Gastrocnemius medialis (tissue), 4 donors: Measurements from ENCODE around the gene MRPL48. TPM values are rescaled to one million over a fixed set of nuclear protein-coding genes. Genes with fewer than 3 reads are reported as not detected.

Experiments
- ATAC-seq, 2 donors: fragments of 150-250 bp; one replicate each; pipeline ENCODE4 v1.9.1; 2016
- DNase-seq, 2 donors: peaks; one replicate each; pipeline ENCODE4 v3.0.0-alpha.2; 2019
- H3K27ac ChIP-seq, 4 donors: fragments of 200-600 bp; sonication (generic); 1 replicate in 1 of 4; 2 replicates in 3 of 4; pipeline ENCODE4 v1.5.1; 2016 to 2018; ENCODE audit warnings: mild to moderate bottlenecking in 2 of 4, moderate library complexity in 1 of 4
- H3K27me3 ChIP-seq, 3 donors: fragments of 200-600 bp; sonication (generic) in 2 of 3; 1 replicate in 1 of 3; 2 replicates in 2 of 3; pipeline versions ENCODE4 v1.5.1 to v1.6.0; 2016 to 2019; ENCODE audit warnings: mild to moderate bottlenecking in 1 of 3, moderate library complexity in 1 of 3
- H3K36me3 ChIP-seq, 2 donors: fragments of 200-600 bp; sonication (generic) in 1 of 2; one replicate each; pipeline ENCODE4 v1.5.1; 2017 to 2018
- H3K4me1 ChIP-seq, 2 donors: fragments of 200-600 bp; sonication (generic) in 1 of 2; one replicate each; pipeline ENCODE4 v1.5.1; 2016 to 2017; ENCODE audit warnings: mild to moderate bottlenecking in 2 of 2
- H3K4me3 ChIP-seq, 4 donors: fragments of 200-600 bp; sonication (generic) in 3 of 4; 1 replicate in 1 of 4; 2 replicates in 3 of 4; pipeline ENCODE4 v1.5.1; 2016 to 2019; ENCODE audit warnings: mild to moderate bottlenecking in 2 of 4
- H3K9me3 ChIP-seq, 3 donors: fragments of 200-600 bp; sonication (generic) in 2 of 3; 1 replicate in 1 of 3; 2 replicates in 2 of 3; pipeline ENCODE4 v1.5.1; 2016 to 2019
- CTCF ChIP-seq, 5 experiments: fragments of 450-650 bp in 3 of 5; fragments of 200-600 bp in 2 of 5; sonication (generic) in 2 of 5; IDR thresholded peaks in 4 of 5; conservative IDR thresholded peaks in 1 of 5; 1 replicate in 4 of 5; 2 replicates in 1 of 5; pipeline ENCODE4 v1.5.1; 2016 to 2019; ENCODE audit warnings: antibody characterized with exemption in 5 of 5, mild to moderate bottlenecking in 3 of 5, moderate library complexity in 3 of 5
- POLR2A ChIP-seq, 2 donors: fragments of 450-650 bp; IDR thresholded peaks; one replicate each; pipeline ENCODE4 v1.6.1; 2017; ENCODE audit warnings: antibody characterized with exemption in 2 of 2, mild to moderate bottlenecking in 2 of 2, moderate library complexity in 2 of 2
- in situ Hi-C, 4 donors: fragments of 200-750 bp; cut with MboI; loops; one replicate each; pipeline versions ENCODE4 v1.15.0 to v1.8.0; 2017; ENCODE audit warnings: low sequenced_read_pairs in 4 of 4
- intact Hi-C: fragments of 100-400 bp; cut with DNase I; formaldehyde crosslinking; loops from one replicate; pipeline ENCODE4 v1.15.1; 2023; ENCODE audit warnings: low total_unique reads
- total RNA-seq, 4 donors: library from RNA; depleted of rRNA; stranded (reverse); fragments of >200 nt; gene quantifications; one replicate each; pipeline versions ENCODE4 v1.1.0 to v1.2.3, GENCODE V29; 2016

The MRPL48 gene
- total RNA-seq, 4 donors from 2014 or later: 9.0 to 29.1 (median 13.4) TPM

DNA sequence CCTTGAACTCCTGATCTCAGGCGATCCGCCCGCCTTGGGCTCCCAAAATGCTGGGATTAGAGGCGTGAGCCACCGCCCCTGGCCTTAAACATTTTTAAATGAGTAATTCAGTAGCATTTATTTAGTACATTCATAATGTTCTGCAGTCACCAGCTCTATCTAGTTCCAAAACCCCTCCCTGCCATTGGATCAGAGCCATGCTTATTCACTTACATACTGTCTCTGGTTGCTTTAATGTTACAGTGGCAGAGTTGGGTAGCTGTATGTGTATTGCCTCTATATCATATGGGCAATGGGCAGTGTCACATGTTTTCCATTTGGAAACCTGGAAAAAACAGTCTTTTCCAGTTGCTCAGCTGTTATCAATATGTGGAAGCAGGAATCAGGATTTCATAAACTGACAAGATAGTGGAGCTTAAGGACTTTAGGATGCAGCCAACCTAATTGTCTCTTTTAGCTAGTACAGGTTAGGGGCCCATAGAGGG, 78.5 kb downstream of the MRPL48 start:
- peaks cover 0 to 9% of the 10 kb centered on the region in 2 donors for H3K4me1 ChIP-seq
- TF ChIP-seq CTCF (IDR thresholded peaks at IDR 0.05 in 4 of 5, conservative IDR thresholded peaks at IDR 0.05 in 1 of 5) (no peak), POLR2A (IDR thresholded peaks at IDR 0.05) (no peak)
- no peaks in the 10 kb centered on the region for H3K9me3 ChIP-seq
- H3K4me3 ChIP-seq: no peak overlapping the region
- intact Hi-C loops: no loop called here
- peak overlapping the region in 3 of 4 donors; percentile 3 to 65 (median 5) for H3K27ac ChIP-seq
- ATAC-seq (no peak), DNase-seq (no peak)
- peaks cover 0 to 23% of the 10 kb centered on the region in 2 donors for H3K36me3 ChIP-seq
- in situ Hi-C loops: no loop called here
- H3K27me3 ChIP-seq: no peaks in the 10 kb centered on the region

- H3K36me3 ChIP-seq: peaks cover 0 to 24% of the 10 kb centered on the region in 2 donors
- H3K9me3 ChIP-seq: no peaks in the 10 kb centered on the region
- H3K4me1 ChIP-seq: peaks cover 0 to 9% of the 10 kb centered on the region in 2 donors
- ATAC-seq (peak; percentile 90 to 91), DNase-seq (peak; percentile 9 to 37)
- in situ Hi-C loops: no loop called here
- H3K27ac ChIP-seq: peak overlapping the region in 3 of 4 donors; percentile 3 to 65 (median 19)
- TF ChIP-seq CTCF (IDR thresholded peaks at IDR 0.05 in 4 of 5, conservative IDR thresholded peaks at IDR 0.05 in 1 of 5): no peak
- TF ChIP-seq POLR2A (IDR thresholded peaks at IDR 0.05): no peak
- H3K27me3 ChIP-seq: no peaks in the 10 kb centered on the region
- intact Hi-C loops: no loop called here
- no peak overlapping the region for H3K4me3 ChIP-seq
Observed at GRCh38 chr11:73866586-73866996, 78.9 kb downstream of the MRPL48 start.

- DNase-seq (no peak), ATAC-seq (no peak)
- in situ Hi-C loops: no loop called here
Observed at GRCh38 chr11:73869332-73869949, 81.8 kb downstream of the MRPL48 start.

DNA sequence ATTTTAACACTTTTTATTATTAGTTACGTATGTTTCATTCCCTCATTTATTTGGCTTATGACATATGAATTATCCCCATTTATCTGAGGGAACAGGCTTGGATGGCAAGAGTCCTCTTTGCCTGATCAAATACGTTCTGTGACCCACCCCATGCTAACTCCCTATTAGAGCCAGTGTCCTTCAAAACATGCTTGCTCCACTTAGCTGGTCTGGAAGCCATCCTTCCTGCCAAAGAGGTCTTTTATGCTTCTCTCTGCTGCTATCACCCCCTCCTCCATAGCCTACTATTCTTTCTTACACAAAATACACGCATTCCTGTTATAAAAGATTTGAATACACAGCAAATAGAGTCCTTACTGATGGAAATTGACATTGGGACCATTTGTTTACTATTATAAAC, 82.6 kb downstream of the MRPL48 start:
- H3K4me3 ChIP-seq: no peak overlapping the region
- no peaks in the 10 kb centered on the region for H3K27me3 ChIP-seq
- ATAC-seq: no peak
- no peaks in the 10 kb centered on the region for H3K9me3 ChIP-seq
- in situ Hi-C loops: loop anchor here in 1 of 4 donors (10.0 kb wide), 1 partner anchor 85 kb away; the partner anchor contains the start of gene MRPL48
- no peak for TF ChIP-seq POLR2A (IDR thresholded peaks at IDR 0.05)
- no peak for TF ChIP-seq CTCF (IDR thresholded peaks at IDR 0.05 in 4 of 5, conservative IDR thresholded peaks at IDR 0.05 in 1 of 5)
- intact Hi-C loops: no loop called here
- H3K36me3 ChIP-seq: peaks cover 0 to 20% of the 10 kb centered on the region in 2 donors
- H3K27ac ChIP-seq: no peak overlapping the region
- H3K4me1 ChIP-seq: peaks cover 2 to 25% of the 10 kb centered on the region in 2 donors
- no peak for DNase-seq

More at GRCh38 chr11:73869332-73869949, 81.8 kb downstream of the MRPL48 start:
- Histone ChIP-seq H3K27ac (peak overlapping the region in 1 of 4 donors; percentile 23), H3K27me3 (no peaks in the 10 kb centered on the region), H3K4me1 (peaks cover 0 to 17% of the 10 kb centered on the region in 2 donors), H3K9me3 (no peaks in the 10 kb centered on the region), H3K36me3 (peaks cover 0 to 25% of the 10 kb centered on the region in 2 donors), H3K4me3 (no peak overlapping the region)
- TF ChIP-seq POLR2A (IDR thresholded peaks at IDR 0.05) (no peak), CTCF (IDR thresholded peaks at IDR 0.05 in 4 of 5, conservative IDR thresholded peaks at IDR 0.05 in 1 of 5) (no peak)
- intact Hi-C loops: no loop called here
